Kidney (tissue), 14 donors: ENCODE results near the gene TADA2A. TPM values are rescaled to one million over a fixed set of nuclear protein-coding genes. Genes with fewer than 3 reads are reported as not detected.

Source experiments
- DNase-seq, 5 donors: peaks; one replicate each; pipeline ENCODE4 v3.0.0-alpha.2; 2013 to 2020
- FAIRE-seq: peaks from 2 replicates; lab custom pipeline; 2012; peaks lifted over from hg19 to GRCh38; lab: Jason Lieb, UNC
- H3K27ac ChIP-seq, 2 donors: one replicate each; pipeline ENCODE4 v1.7.0; 2013; ENCODE audit warnings: low read depth in 2 of 2, low read length in 2 of 2, inconsistent platforms in 1 of 2
- H3K27me3 ChIP-seq: one replicate; pipeline ENCODE4 v1.7.1; 2013; ENCODE audit warnings: low read length, inconsistent platforms; ENCODE audit not compliant: control insufficient read depth, insufficient read depth
- H3K36me3 ChIP-seq, 3 donors: one replicate each; pipeline versions ENCODE4 v1.7.0 to v1.7.1; 2013; ENCODE audit warnings: low read length in 3 of 3, control low read depth in 1 of 3, inconsistent platforms in 1 of 3; ENCODE audit not compliant: insufficient read depth in 3 of 3, control insufficient read depth in 2 of 3
- H3K4me1 ChIP-seq, 3 donors: one replicate each; pipeline versions ENCODE4 v1.7.0 to v1.7.1; 2013; ENCODE audit warnings: low read length in 3 of 3, inconsistent platforms in 1 of 3, low read depth in 1 of 3; ENCODE audit not compliant: control insufficient read depth in 2 of 3, insufficient read depth in 2 of 3
- H3K4me3 ChIP-seq, 3 donors: one replicate each; pipeline versions ENCODE4 v1.7.0 to v1.8.1; 2013; ENCODE audit warnings: low read length in 3 of 3, control low read depth in 1 of 3, inconsistent platforms in 1 of 3
- H3K9ac ChIP-seq, 3 donors: one replicate each; pipeline versions ENCODE4 v1.7.0 to v1.7.1; 2013; ENCODE audit warnings: low read length in 3 of 3, control low read depth in 1 of 3, inconsistent platforms in 1 of 3
- H3K9me3 ChIP-seq, 3 donors: one replicate each; pipeline versions ENCODE4 v1.7.0 to v1.7.1; 2013; ENCODE audit warnings: low read length in 3 of 3, control low read depth in 1 of 3, inconsistent platforms in 1 of 3; ENCODE audit not compliant: control insufficient read depth in 2 of 3, insufficient read depth in 1 of 3
- CTCF ChIP-seq: IDR thresholded peaks from 3 replicates; pipeline ENCODE4 v1.5.1; 2012; ENCODE audit warnings: mild to moderate bottlenecking, moderate library complexity, borderline replicate concordance; ENCODE audit not compliant: insufficient read depth; ENCODE audit errors: extremely low read depth
- intact Hi-C: fragments of 100-400 bp; cut with DNase I; formaldehyde crosslinking; loops from one replicate; pipeline ENCODE4 v1.11.1; 2022
- polyA plus RNA-seq: library from polyadenylated mRNA; stranded (reverse); fragments of 350-450 nt; fragmentation: Illumina TruSeq; extraction: RNeasy Lipid Tissue Mini Kit (QIAGEN cat#74804); gene quantifications from one replicate; pipeline ENCODE4 v1.2.3, GENCODE V29; 2014; ENCODE audit warnings: low read depth, low replicate concordance; ENCODE audit not compliant: insufficient read depth
- total RNA-seq: library from RNA; stranded (reverse); fragmentation: NEBNext Ultra II Directional; extraction: Animal tissue kit (Norgen Biotek cat#: 25700); gene quantifications from one replicate; pipeline ENCODE4 v1.2.1, GENCODE V29; 2021
- donor health status: control.
- donor health status: control.
- donor health status: control.
- donor health status: control.
- donor health status: control.
- donor health status: DM: yes; HTN: yes; CAD: no.
- donor health status: Normal renal cell carcinoma (clear cell type).

TADA2A gene
- total and polyA plus RNA-seq, 2 donors from 2014 or later: 6.6 to 26.0 TPM

GRCh38 chr17:37470181-37470580 is 63.5 kb downstream of the TADA2A start:
- no peak for TF ChIP-seq CTCF
- intact Hi-C loops: no loop called here
- H3K36me3 ChIP-seq: peaks cover 5 to 21% (median 17%) of the 10 kb centered on the region in 3 donors
- H3K27me3 ChIP-seq: no peaks in the 10 kb centered on the region
- H3K9ac ChIP-seq: no peak overlapping the region
- H3K27ac ChIP-seq: no peak overlapping the region
- no peak for DNase-seq
- no peak for FAIRE-seq
- no peak overlapping the region for H3K4me3 ChIP-seq
- H3K9me3 ChIP-seq: no peaks in the 10 kb centered on the region
- no peaks in the 10 kb centered on the region for H3K4me1 ChIP-seq

- H3K9ac ChIP-seq: no peak overlapping the region
- DNase-seq (no peak), FAIRE-seq (no peak)
- no peaks in the 10 kb centered on the region for H3K27me3 ChIP-seq
- no peak overlapping the region for H3K4me3 ChIP-seq
- intact Hi-C loops: no loop called here
- H3K36me3 ChIP-seq: peaks cover 6 to 26% (median 24%) of the 10 kb centered on the region in 3 donors
- no peak overlapping the region for H3K27ac ChIP-seq
- no peak for TF ChIP-seq CTCF
- no peaks in the 10 kb centered on the region for H3K9me3 ChIP-seq
- H3K4me1 ChIP-seq: no peaks in the 10 kb centered on the region
These were observed 69.2 kb downstream of the TADA2A start for GRCh38 chr17:37475731-37476420.

- Histone ChIP-seq H3K4me3 (no peak overlapping the region), H3K9ac (no peak overlapping the region), H3K36me3 (peaks cover 6 to 23% (median 21%) of the 10 kb centered on the region in 3 donors), H3K27me3 (no peaks in the 10 kb centered on the region), H3K9me3 (no peaks in the 10 kb centered on the region), H3K4me1 (no peaks in the 10 kb centered on the region), H3K27ac (no peak overlapping the region)
- no peak for DNase-seq
- no peak for FAIRE-seq
- TF ChIP-seq CTCF: no peak
- intact Hi-C loops: no loop called here
These were observed 69.9 kb downstream of the TADA2A start for GRCh38 chr17:37476431-37477120.
